Body of pancreas (tissue), 4 donors: ENCODE data around the gene IL34.

Experiments
- POLR2A ChIP-seq, 3 donors: fragments of 450-650 bp; IDR thresholded peaks; one replicate each; pipeline ENCODE4 v1.6.1; 2016; ENCODE audit warnings: antibody characterized with exemption in 3 of 3, mild to moderate bottlenecking in 2 of 3
- TF ChIP-seq, protein P1 (sequence below), 7 experiments: fragments of 450-650 bp in 4 of 7; fragments of 200-600 bp in 3 of 7; sonication (generic) in 3 of 7; IDR thresholded peaks; one replicate each; pipeline ENCODE4 v1.5.1; 2016 to 2019; ENCODE audit warnings: antibody characterized with exemption in 7 of 7

GRCh38 chr16:70653809-70654771, 7.7 kb downstream of the IL34 start:
- TF ChIP-seq, protein P1, sequence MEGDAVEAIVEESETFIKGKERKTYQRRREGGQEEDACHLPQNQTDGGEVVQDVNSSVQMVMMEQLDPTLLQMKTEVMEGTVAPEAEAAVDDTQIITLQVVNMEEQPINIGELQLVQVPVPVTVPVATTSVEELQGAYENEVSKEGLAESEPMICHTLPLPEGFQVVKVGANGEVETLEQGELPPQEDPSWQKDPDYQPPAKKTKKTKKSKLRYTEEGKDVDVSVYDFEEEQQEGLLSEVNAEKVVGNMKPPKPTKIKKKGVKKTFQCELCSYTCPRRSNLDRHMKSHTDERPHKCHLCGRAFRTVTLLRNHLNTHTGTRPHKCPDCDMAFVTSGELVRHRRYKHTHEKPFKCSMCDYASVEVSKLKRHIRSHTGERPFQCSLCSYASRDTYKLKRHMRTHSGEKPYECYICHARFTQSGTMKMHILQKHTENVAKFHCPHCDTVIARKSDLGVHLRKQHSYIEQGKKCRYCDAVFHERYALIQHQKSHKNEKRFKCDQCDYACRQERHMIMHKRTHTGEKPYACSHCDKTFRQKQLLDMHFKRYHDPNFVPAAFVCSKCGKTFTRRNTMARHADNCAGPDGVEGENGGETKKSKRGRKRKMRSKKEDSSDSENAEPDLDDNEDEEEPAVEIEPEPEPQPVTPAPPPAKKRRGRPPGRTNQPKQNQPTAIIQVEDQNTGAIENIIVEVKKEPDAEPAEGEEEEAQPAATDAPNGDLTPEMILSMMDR (IDR thresholded peaks at IDR 0.05), result peak; percentile 66 to 96 (median 94)
- TF ChIP-seq POLR2A (IDR thresholded peaks at IDR 0.05), result no peak
